ENCODE data around the gene STK17B. TPM values are rescaled to one million over a fixed set of nuclear protein-coding genes. Genes with fewer than 3 reads are reported as not detected.
"Not testable (repeated sequence)": the region's sequence is repeated elsewhere in the genome, so short reads cannot be mapped to it uniquely, and the experiment has no call there.

STK17B gene
- total RNA-seq, 1 experiment from 2014 or later = 16.9 TPM

DNA sequence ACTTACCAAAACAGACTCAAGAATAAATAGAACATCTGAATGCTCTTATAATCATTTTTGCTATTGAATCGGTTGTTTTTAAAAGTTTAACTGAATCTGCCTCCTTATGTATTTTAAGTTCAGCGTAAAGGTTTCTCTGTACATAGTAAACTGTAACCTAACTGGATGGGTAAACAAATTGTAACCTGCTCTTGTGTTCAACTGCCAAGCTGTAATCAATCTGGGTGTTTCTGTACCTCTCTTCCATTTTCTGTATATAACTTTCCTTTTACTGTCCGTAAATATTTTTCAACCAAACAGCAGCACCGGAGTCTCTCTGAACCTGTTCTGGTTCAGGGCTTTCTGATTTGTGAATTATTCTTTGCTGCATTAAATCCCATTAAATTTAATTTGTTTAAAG, 75.1 kb downstream of the STK17B start (continued):
- TF ChIP-seq, protein P1, sequence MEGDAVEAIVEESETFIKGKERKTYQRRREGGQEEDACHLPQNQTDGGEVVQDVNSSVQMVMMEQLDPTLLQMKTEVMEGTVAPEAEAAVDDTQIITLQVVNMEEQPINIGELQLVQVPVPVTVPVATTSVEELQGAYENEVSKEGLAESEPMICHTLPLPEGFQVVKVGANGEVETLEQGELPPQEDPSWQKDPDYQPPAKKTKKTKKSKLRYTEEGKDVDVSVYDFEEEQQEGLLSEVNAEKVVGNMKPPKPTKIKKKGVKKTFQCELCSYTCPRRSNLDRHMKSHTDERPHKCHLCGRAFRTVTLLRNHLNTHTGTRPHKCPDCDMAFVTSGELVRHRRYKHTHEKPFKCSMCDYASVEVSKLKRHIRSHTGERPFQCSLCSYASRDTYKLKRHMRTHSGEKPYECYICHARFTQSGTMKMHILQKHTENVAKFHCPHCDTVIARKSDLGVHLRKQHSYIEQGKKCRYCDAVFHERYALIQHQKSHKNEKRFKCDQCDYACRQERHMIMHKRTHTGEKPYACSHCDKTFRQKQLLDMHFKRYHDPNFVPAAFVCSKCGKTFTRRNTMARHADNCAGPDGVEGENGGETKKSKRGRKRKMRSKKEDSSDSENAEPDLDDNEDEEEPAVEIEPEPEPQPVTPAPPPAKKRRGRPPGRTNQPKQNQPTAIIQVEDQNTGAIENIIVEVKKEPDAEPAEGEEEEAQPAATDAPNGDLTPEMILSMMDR (IDR thresholded peaks at IDR 0.05 in 2 of 3, conservative IDR thresholded peaks at IDR 0.05 in 1 of 3; ENCODE audit: borderline replicate concordance in 1 of 3, insufficient read depth in 1 of 3, low read depth in 2 of 3, low read length in 2 of 3) = no peak
- TF ChIP-seq RAD21 (IDR thresholded peaks at IDR 0.05; ENCODE audit: low read depth) (no peak), POLR2AphosphoS5 (IDR thresholded peaks at IDR 0.05; ENCODE audit: low read depth, low read length) (no peak)

DNA sequence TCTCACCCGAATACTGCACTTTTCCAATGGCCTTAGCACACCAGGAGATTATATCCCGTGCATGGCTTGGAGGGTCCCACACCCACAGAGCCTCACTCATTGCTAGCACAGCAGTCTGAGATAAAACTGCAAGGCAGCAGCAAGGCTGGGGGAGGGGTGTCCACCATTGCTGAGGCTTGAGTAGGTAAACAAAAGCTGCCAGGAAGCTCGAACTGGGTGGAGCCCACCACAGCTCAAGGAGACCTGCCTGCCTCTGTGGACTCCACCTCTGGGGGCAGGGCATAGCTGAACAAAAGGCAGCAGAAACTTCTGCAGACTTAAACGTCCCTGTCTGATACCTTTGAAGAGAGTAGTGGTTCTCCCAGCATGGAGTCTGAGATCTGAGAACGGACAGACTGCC, 81.9 kb downstream of the STK17B start:
- H3K27ac ChIP-seq (ENCODE audit: low read depth, low read length); intact Hi-C loops (cut with micrococcal nuclease); H3K79me2 ChIP-seq (ENCODE audit: insufficient read depth, low read length); H3K4me2 ChIP-seq (ENCODE audit: low read length); H3K9ac ChIP-seq (ENCODE audit: low read length); RAD21 ChIA-PET (ENCODE audit: low non-redundant PET in 1 of 2, low total read pairs in 2 of 2, uncharacterized antibody in 2 of 2, unreplicated experiment in 2 of 2); POLR2A ChIA-PET; H3K27me3 ChIP-seq (ENCODE audit: insufficient read depth, low read length); H2AFZ ChIP-seq (ENCODE audit: low read depth, low read length, poor library complexity, severe bottlenecking); H3K36me3 ChIP-seq (ENCODE audit: control insufficient read depth in 1 of 2, insufficient read depth in 2 of 2, low read length in 2 of 2); H3K9me2 ChIP-seq (ENCODE audit: insufficient read depth); H3K4me1 ChIP-seq (ENCODE audit: control insufficient read depth in 1 of 2, insufficient read depth in 2 of 2, low read length in 2 of 2); BruUV-seq (replicated peaks); H3K4me3 ChIP-seq (replicated peaks in 1 of 2; ENCODE audit: low read depth in 1 of 2, low read length in 2 of 2); DNase-seq (ENCODE audit: low read depth, low spot score); ATAC-seq; H3K9me3 ChIP-seq (ENCODE audit: control insufficient read depth in 1 of 2, insufficient read depth in 1 of 2, low read depth in 1 of 2, low read length in 2 of 2); H4K20me1 ChIP-seq (ENCODE audit: insufficient read depth): not testable (repeated sequence)
- CTCF ChIA-PET = interaction anchor here (1.0 kb wide), 1 partner anchor 11 kb away, joined by 3 read pairs; no protein-coding TSS in a partner anchor

DNA sequence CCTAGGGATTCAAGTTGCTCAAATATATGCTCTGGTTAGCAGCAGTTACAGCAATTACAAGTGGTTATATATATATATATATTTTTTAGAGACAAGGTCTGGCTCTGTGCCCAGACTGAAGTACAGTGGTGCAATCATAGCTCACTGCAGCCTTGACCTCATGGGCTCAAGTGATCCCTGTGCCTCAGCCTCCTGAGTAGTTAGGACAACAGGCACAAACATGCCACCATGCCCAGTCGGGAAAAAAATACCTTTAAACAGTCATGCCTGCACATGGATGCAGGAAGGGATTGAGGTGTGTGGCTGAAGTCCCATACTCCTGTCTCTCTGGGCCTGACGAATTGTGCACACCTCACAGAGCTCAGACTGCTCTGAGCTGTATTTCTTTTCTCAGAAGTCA, 83.2 kb downstream of the STK17B start:
- Histone ChIP-seq H3K9ac (ENCODE audit: low read length) (no peak overlapping the region), H4K20me1 (ENCODE audit: insufficient read depth) (no peaks in the 10 kb centered on the region), H3K4me3 (replicated peaks in 1 of 2; ENCODE audit: low read depth in 1 of 2, low read length in 2 of 2) (no peak overlapping the region), H3K27ac (ENCODE audit: low read depth, low read length) (no peak overlapping the region), H3K27me3 (ENCODE audit: insufficient read depth, low read length) (no peaks in the 10 kb centered on the region), H3K36me3 (ENCODE audit: control insufficient read depth in 1 of 2, insufficient read depth in 2 of 2, low read length in 2 of 2) (no peaks in the 10 kb centered on the region), H2AFZ (ENCODE audit: low read depth, low read length, poor library complexity, severe bottlenecking) (no peak overlapping the region), H3K4me1 (ENCODE audit: control insufficient read depth in 1 of 2, insufficient read depth in 2 of 2, low read length in 2 of 2) (no peaks in the 10 kb centered on the region), H3K4me2 (ENCODE audit: low read length) (no peak overlapping the region), H3K79me2 (ENCODE audit: insufficient read depth, low read length) (no peaks in the 10 kb centered on the region), H3K9me2 (ENCODE audit: insufficient read depth) (no peaks in the 10 kb centered on the region), H3K9me3 (ENCODE audit: control insufficient read depth in 1 of 2, insufficient read depth in 1 of 2, low read depth in 1 of 2, low read length in 2 of 2) (no peaks in the 10 kb centered on the region)
- ChIA-PET RAD21 (ENCODE audit: low non-redundant PET in 1 of 2, low total read pairs in 2 of 2, uncharacterized antibody in 2 of 2, unreplicated experiment in 2 of 2) (no interaction called here), CTCF (interaction anchor here (1.3 kb wide), 1 partner anchor 10 kb away, joined by 3 read pairs; no protein-coding TSS in a partner anchor), POLR2A (no interaction called here)
- intact Hi-C loops (cut with micrococcal nuclease) = no loop called here
- no peak for DNase-seq (ENCODE audit: low read depth, low spot score)
- no TSS peak for BruUV-seq (replicated peaks)
- no peak for ATAC-seq
- TF ChIP-seq ELF1 (IDR thresholded peaks at IDR 0.05; ENCODE audit: borderline replicate concordance, low read depth) = no peak
- no peak for TF ChIP-seq CEBPB (IDR thresholded peaks at IDR 0.05; ENCODE audit: low read depth)
- TF ChIP-seq, protein P2, sequence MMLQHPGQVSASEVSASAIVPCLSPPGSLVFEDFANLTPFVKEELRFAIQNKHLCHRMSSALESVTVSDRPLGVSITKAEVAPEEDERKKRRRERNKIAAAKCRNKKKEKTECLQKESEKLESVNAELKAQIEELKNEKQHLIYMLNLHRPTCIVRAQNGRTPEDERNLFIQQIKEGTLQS (IDR thresholded peaks at IDR 0.05) = no peak
- no peak for TF ChIP-seq FOSL1 (IDR thresholded peaks at IDR 0.05; ENCODE audit: low read depth)
- no peak for TF ChIP-seq EGR1 (IDR thresholded peaks at IDR 0.05; ENCODE audit: low read depth)
- no peak for TF ChIP-seq TCF7L2 (IDR thresholded peaks at IDR 0.05; ENCODE audit: borderline replicate concordance, extremely low read depth, insufficient read depth, insufficient read length)
- TF ChIP-seq EZH2 (IDR thresholded peaks at IDR 0.05) = no peak
- TF ChIP-seq EZH2phosphoT487 (IDR thresholded peaks at IDR 0.05; ENCODE audit: borderline replicate concordance) = no peak
- no peak for TF ChIP-seq YY1 (IDR thresholded peaks at IDR 0.05; ENCODE audit: extremely low read depth, insufficient replicate concordance, low read depth, low read length)
- TF ChIP-seq SP1 (IDR thresholded peaks at IDR 0.05; ENCODE audit: low read depth) = no peak
- TF ChIP-seq, protein P3, sequence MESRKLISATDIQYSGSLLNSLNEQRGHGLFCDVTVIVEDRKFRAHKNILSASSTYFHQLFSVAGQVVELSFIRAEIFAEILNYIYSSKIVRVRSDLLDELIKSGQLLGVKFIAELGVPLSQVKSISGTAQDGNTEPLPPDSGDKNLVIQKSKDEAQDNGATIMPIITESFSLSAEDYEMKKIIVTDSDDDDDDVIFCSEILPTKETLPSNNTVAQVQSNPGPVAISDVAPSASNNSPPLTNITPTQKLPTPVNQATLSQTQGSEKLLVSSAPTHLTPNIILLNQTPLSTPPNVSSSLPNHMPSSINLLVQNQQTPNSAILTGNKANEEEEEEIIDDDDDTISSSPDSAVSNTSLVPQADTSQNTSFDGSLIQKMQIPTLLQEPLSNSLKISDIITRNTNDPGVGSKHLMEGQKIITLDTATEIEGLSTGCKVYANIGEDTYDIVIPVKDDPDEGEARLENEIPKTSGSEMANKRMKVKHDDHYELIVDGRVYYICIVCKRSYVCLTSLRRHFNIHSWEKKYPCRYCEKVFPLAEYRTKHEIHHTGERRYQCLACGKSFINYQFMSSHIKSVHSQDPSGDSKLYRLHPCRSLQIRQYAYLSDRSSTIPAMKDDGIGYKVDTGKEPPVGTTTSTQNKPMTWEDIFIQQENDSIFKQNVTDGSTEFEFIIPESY (IDR thresholded peaks at IDR 0.05; ENCODE audit: extremely low read depth, insufficient replicate concordance, low read length) = no peak
- TF ChIP-seq JUND (IDR thresholded peaks at IDR 0.05) = no peak
- TF ChIP-seq ZFX (IDR thresholded peaks at IDR 0.05) = no peak
- TF ChIP-seq SIN3A (IDR thresholded peaks at IDR 0.05; ENCODE audit: low read depth) = no peak

Data from HCT116 (cell line).